MCF 10A (cell line): ENCODE data around the gene TMEM45B. TPM values are rescaled to one million over a fixed set of nuclear protein-coding genes. Genes with fewer than 3 reads are reported as not detected.
A peak's percentile ranks its signal among the peaks of the same experiment; 100 is the strongest.
"Not testable (repeated sequence)": the region's sequence is repeated elsewhere in the genome, so short reads cannot be mapped to it uniquely, and the experiment has no call there.

Experiments
- BruUV-seq: library from RNA; stranded (reverse); fragments of 400-500 nt; replicated peaks from 2 replicates; lab custom pipeline; 2021; lab: Mats Ljungman, UMichigan
- CTCF ChIA-PET: fragments of 300-600 bp; sonication (Branson Sonifier 250); formaldehyde crosslinking; extraction: SDS; loops from one replicate; lab custom pipeline; 2021; ENCODE audit warnings: antibody characterized with exemption, inconsistent platforms; lab: Yijun Ruan, JAX
- POLR2A ChIA-PET: fragments of 300-600, 350-650 bp; sonication (Branson Sonifier 250); formaldehyde crosslinking; extraction: SDS; loops from one replicate; lab custom pipeline; 2020; ENCODE audit warnings: antibody characterized with exemption, inconsistent platforms; lab: Yijun Ruan, JAX
- DNase-seq: peaks from one replicate; pipeline ENCODE4 v3.0.0-alpha.2; 2018; ENCODE audit not compliant: unreplicated experiment
- H3K27ac Mint-ChIP-seq: one replicate; pipeline ENCODE4 v1.8.0; 2022; ENCODE audit warnings: mild to moderate bottlenecking, low read depth, mixed read lengths; ENCODE audit not compliant: unreplicated experiment
- H3K27me3 Mint-ChIP-seq: one replicate; pipeline ENCODE4 v1.8.0; 2022; ENCODE audit warnings: mixed read lengths; ENCODE audit not compliant: insufficient read depth, unreplicated experiment
- H3K36me3 Mint-ChIP-seq: one replicate; pipeline ENCODE4 v1.8.0; 2022; ENCODE audit warnings: mild to moderate bottlenecking, moderate library complexity, mixed read lengths; ENCODE audit not compliant: insufficient read depth, unreplicated experiment
- H3K4me1 Mint-ChIP-seq: one replicate; pipeline ENCODE4 v1.8.0; 2022; ENCODE audit warnings: mixed read lengths; ENCODE audit not compliant: insufficient read depth, unreplicated experiment
- H3K4me3 Mint-ChIP-seq: one replicate; pipeline ENCODE4 v1.8.0; 2022; ENCODE audit warnings: mild to moderate bottlenecking, moderate library complexity, mixed read lengths; ENCODE audit not compliant: unreplicated experiment
- H3K9me3 Mint-ChIP-seq: one replicate; pipeline ENCODE4 v1.8.0; 2022; ENCODE audit warnings: mixed read lengths; ENCODE audit not compliant: unreplicated experiment
- intact Hi-C: fragments of 100-400 bp; cut with micrococcal nuclease; formaldehyde crosslinking; loops from 2 replicates; pipeline ENCODE4 v1.14.1; 2022
- total RNA-seq: library from RNA; stranded (reverse); gene quantifications from 2 replicates; pipeline ENCODE4 v1.2.3, GENCODE V29; 2022
- TF ChIP-seq, protein P1 (sequence below): fragments of 200-600 bp; IDR thresholded peaks from one replicate; pipeline ENCODE4 v1.8.0; 2022; ENCODE audit warnings: antibody characterized with exemption, mild to moderate bottlenecking; ENCODE audit not compliant: unreplicated experiment

TMEM45B gene
- total RNA-seq, 1 experiment from 2014 or later, result not detected

DNA sequence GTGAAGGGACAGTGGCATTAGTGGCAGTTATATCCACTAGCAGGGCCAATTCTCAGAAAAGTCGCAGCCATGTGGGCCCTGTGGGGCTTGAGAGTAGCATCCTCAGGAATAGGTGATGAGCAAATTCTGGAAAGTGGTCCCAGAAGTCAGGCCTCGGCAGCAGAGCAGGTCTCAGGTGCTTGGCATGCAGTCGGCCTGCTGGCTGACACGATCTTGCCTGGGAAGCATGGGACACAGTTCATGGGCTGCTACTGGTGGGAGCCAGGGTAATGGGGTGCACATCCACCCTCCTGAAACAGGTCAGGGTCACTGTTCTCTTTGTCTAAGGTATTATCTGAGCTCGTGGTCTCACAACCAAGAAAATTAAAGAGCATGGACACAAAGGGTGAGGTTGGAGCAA, 36.8 kb upstream of the TMEM45B start:
- no peaks in the 10 kb centered on the region for H3K36me3 Mint-ChIP-seq
- DNase-seq, result no peak
- no peaks in the 10 kb centered on the region for H3K27me3 Mint-ChIP-seq
- H3K27ac Mint-ChIP-seq, result no peak overlapping the region
- no peaks in the 10 kb centered on the region for H3K4me1 Mint-ChIP-seq
- no peak overlapping the region for H3K4me3 Mint-ChIP-seq
- intact Hi-C loops, result no loop called here
- BruUV-seq, result no TSS peak
- TF ChIP-seq, protein P1, sequence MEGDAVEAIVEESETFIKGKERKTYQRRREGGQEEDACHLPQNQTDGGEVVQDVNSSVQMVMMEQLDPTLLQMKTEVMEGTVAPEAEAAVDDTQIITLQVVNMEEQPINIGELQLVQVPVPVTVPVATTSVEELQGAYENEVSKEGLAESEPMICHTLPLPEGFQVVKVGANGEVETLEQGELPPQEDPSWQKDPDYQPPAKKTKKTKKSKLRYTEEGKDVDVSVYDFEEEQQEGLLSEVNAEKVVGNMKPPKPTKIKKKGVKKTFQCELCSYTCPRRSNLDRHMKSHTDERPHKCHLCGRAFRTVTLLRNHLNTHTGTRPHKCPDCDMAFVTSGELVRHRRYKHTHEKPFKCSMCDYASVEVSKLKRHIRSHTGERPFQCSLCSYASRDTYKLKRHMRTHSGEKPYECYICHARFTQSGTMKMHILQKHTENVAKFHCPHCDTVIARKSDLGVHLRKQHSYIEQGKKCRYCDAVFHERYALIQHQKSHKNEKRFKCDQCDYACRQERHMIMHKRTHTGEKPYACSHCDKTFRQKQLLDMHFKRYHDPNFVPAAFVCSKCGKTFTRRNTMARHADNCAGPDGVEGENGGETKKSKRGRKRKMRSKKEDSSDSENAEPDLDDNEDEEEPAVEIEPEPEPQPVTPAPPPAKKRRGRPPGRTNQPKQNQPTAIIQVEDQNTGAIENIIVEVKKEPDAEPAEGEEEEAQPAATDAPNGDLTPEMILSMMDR, result no peak
- ChIA-PET POLR2A (interaction anchor here (0.7 to 2.2 kb wide), 2 partner anchors 68 to 117 kb away, joined by 3 to 5 read pairs; partner anchors contain the start of gene NFRKB), CTCF (interaction anchor here (0.6 to 1.6 kb wide), 5 partner anchors 8 to 348 kb away, joined by 3 to 5 read pairs (median 3); no protein-coding TSS in a partner anchor)
- H3K9me3 Mint-ChIP-seq, result no peaks in the 10 kb centered on the region

DNA sequence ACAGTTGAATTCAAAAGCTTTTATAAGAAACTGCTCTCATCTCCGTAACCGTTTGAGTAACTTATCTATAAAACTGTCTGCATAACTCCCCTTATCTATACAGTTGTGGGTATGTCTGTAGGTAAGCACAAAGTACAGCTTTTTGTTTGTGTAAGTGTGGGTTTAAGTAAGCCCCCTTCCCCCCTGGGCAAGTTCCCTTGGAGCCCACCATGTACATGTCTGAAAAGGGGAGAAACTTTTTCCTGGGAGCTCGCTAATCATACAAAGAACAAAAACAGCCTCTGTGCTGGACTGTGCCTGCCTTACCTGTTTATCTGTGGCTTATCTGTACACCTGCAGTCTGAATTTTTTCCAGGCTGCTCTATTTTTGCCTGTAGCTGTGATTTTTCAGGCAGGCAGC, 36.3 kb upstream of the TMEM45B start:
- intact Hi-C loops, result no loop called here
- Mint-ChIP-seq H3K9me3 (no peaks in the 10 kb centered on the region), H3K27me3 (no peaks in the 10 kb centered on the region), H3K4me1 (no peaks in the 10 kb centered on the region), H3K4me3 (no peak overlapping the region), H3K27ac (no peak overlapping the region), H3K36me3 (no peaks in the 10 kb centered on the region)
- no TSS peak for BruUV-seq
- no peak for DNase-seq
- POLR2A ChIA-PET, result interaction anchor here (2.2 kb wide), 1 partner anchor 116 kb away, joined by 5 read pairs; the partner anchor contains the start of gene NFRKB
- CTCF ChIA-PET, result interaction anchor here (0.6 to 1.6 kb wide), 7 partner anchors 8 to 194 kb away, joined by 3 to 5 read pairs (median 3); no protein-coding TSS in a partner anchor
- TF ChIP-seq, protein P1, result no peak

DNA sequence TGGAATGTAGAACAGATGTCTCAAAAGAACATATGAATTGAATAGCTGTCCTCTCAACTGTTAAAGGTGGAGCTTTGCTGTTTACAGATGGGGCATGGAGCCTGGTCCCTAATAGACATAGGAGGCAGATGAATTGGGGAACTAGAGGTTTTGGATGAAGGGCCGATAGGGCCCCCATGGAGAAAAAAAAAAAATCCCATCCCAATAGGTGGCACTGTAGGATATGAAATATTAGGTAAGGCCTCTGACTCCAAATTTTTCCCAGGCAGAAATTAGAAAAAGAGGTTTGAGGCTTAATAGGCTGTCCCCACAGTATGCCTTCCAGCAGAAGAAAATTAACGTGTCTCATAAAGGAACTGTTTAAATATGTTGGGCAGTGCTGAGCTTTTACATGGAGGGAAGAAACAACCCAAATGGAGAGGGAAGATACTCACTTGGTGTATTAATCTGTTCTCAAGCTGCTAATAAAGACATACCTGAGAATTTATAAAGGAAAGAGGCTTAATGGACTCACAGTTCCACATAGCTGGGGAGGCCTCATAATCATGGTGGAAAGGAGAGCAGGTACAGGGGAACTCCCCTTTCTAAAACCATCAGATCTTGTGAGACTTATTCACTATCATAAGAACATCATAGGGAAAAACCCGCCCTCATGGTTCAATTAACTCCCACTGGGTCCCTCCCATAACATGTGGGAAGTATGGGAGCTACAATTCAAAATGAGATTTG, 30.1 kb upstream of the TMEM45B start:
- Mint-ChIP-seq H3K27ac (no peak overlapping the region), H3K4me1 (peaks cover 8% of the 10 kb centered on the region), H3K36me3 (no peaks in the 10 kb centered on the region), H3K4me3 (no peak overlapping the region), H3K9me3 (no peaks in the 10 kb centered on the region), H3K27me3 (no peaks in the 10 kb centered on the region)
- peak; percentile 55 for DNase-seq
- intact Hi-C loops, result loop anchor here (1.0 to 5.0 kb wide), 9 partner anchors 42 to 427 kb away; partner anchors contain the start of genes NFRKB and PRDM10
- TF ChIP-seq, protein P1, result peak; percentile 62
- no TSS peak for BruUV-seq
- ChIA-PET POLR2A (interaction anchor here (0.7 to 4.9 kb wide), 5 partner anchors 16 to 109 kb away, joined by 3 to 35 read pairs (median 25); partner anchors contain the start of gene NFRKB), CTCF (interaction anchor here (0.7 to 5.0 kb wide), 50 partner anchors 9 to 435 kb away, joined by 3 to 42 read pairs (median 5); partner anchors contain the start of gene NFRKB)

DNA sequence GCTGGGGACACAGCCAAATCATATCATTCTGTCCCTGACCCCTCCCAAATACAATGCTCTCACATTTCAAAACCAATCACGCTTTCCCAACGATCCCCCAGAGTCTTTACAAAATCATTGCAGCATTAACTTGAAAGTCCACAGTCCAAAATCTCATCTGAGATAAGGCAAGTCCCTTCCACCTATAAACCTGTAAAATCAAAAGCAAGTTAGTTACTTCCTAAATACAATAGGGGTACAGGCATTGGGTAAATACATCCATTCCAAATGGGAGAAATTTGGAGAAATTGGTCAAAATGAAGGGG, 29.6 kb upstream of the TMEM45B start:
- H3K4me1 Mint-ChIP-seq, DNase-seq, BruUV-seq, H3K27me3 Mint-ChIP-seq, H3K36me3 Mint-ChIP-seq, H3K27ac Mint-ChIP-seq, H3K9me3 Mint-ChIP-seq, H3K4me3 Mint-ChIP-seq: not testable (repeated sequence)
- CTCF ChIA-PET, result interaction anchor here (0.7 to 5.0 kb wide), 41 partner anchors 9 to 436 kb away, joined by 3 to 42 read pairs (median 5); partner anchors contain the start of gene NFRKB
- POLR2A ChIA-PET, result interaction anchor here (3.1 to 4.9 kb wide), 4 partner anchors 60 to 109 kb away, joined by 13 to 35 read pairs (median 28); partner anchors contain the start of gene NFRKB
- intact Hi-C loops, result loop anchor here (5.0 kb wide), 4 partner anchors 41 to 216 kb away; partner anchors contain the start of gene PRDM10
